ENCODE results near the gene FBXW7. TPM values are rescaled to one million over a fixed set of nuclear protein-coding genes. Genes with fewer than 3 reads are reported as not detected.
A peak's percentile ranks its signal among the peaks of the same experiment; 100 is the strongest.

The FBXW7 gene
- total RNA-seq, 2 donors from 2014 or later: 34.5 to 40.5 TPM

GRCh38 chr4:152534541-152535359 is 1.1 kb downstream of the FBXW7 start:
- WGBS, 2 donors: 0 to 1% methylated on average over 32 to 39 of the region's 45 CpGs
- peaks cover 31% of the 10 kb centered on the region for H3K4me1 ChIP-seq
- ATAC-seq (no peak), DNase-seq (peak; percentile 30 to 47 (median 38))
- H3K27ac ChIP-seq: peak overlapping the region in 3 of 4 donors; percentile 81 to 93 (median 92)
- H3K36me3 ChIP-seq (replicated peaks in 1 of 2; ENCODE audit: insufficient read depth in 1 of 2, low read depth in 2 of 2): no peaks in the 10 kb centered on the region
- H3K4me3 ChIP-seq: peak overlapping the region; percentile 96 to 100
- peak in 2 of 3 donors; percentile 25 to 33 for TF ChIP-seq POLR2A (IDR thresholded peaks at IDR 0.05)
- TF ChIP-seq CTCF (IDR thresholded peaks at IDR 0.05): no peak
- intact Hi-C loops (cut with DNase I): no loop called here
- H3K9me3 ChIP-seq: peaks cover 0 to 6% (median 0%) of the 10 kb centered on the region in 3 donors
- H3K27me3 ChIP-seq: no peaks in the 10 kb centered on the region

GRCh38 chr4:152531479-152531878 is 4.4 kb downstream of the FBXW7 start:
- Histone ChIP-seq H3K27ac (no peak overlapping the region), H3K36me3 (replicated peaks in 1 of 2; ENCODE audit: insufficient read depth in 1 of 2, low read depth in 2 of 2) (no peaks in the 10 kb centered on the region), H3K4me1 (peaks cover 20% of the 10 kb centered on the region), H3K4me3 (no peak overlapping the region), H3K27me3 (no peaks in the 10 kb centered on the region), H3K9me3 (no peaks in the 10 kb centered on the region)
- DNase-seq: no peak
- no peak for TF ChIP-seq CTCF (IDR thresholded peaks at IDR 0.05)
- TF ChIP-seq POLR2A (IDR thresholded peaks at IDR 0.05): no peak
- ATAC-seq: no peak
- intact Hi-C loops (cut with DNase I): no loop called here
- WGBS, 2 donors: 68 to 71% methylated on average over 3 of the region's 3 CpGs

- Histone ChIP-seq H3K9me3 (no peaks in the 10 kb centered on the region), H3K4me1 (peaks cover 20% of the 10 kb centered on the region), H3K27me3 (no peaks in the 10 kb centered on the region), H3K27ac (no peak overlapping the region), H3K36me3 (replicated peaks in 1 of 2; ENCODE audit: insufficient read depth in 1 of 2, low read depth in 2 of 2) (no peaks in the 10 kb centered on the region), H3K4me3 (no peak overlapping the region)
- intact Hi-C loops (cut with DNase I): no loop called here
- TF ChIP-seq CTCF (IDR thresholded peaks at IDR 0.05): no peak
- TF ChIP-seq POLR2A (IDR thresholded peaks at IDR 0.05): no peak
- 89 to 93% methylated on average over 2 of the region's 2 CpGs for WGBS, 2 donors
- no peak for DNase-seq
- no peak for ATAC-seq
These were observed 5.3 kb downstream of the FBXW7 start for GRCh38 chr4:152530600-152530999.

- intact Hi-C loops (cut with DNase I): no loop called here
- no peak for ATAC-seq
- 91 to 95% methylated on average over 8 of the region's 8 CpGs for WGBS, 2 donors
- Histone ChIP-seq H3K4me3 (no peak overlapping the region), H3K36me3 (replicated peaks in 1 of 2; ENCODE audit: insufficient read depth in 1 of 2, low read depth in 2 of 2) (no peaks in the 10 kb centered on the region), H3K27me3 (no peaks in the 10 kb centered on the region), H3K9me3 (no peaks in the 10 kb centered on the region), H3K4me1 (peaks cover 20% of the 10 kb centered on the region), H3K27ac (no peak overlapping the region)
- TF ChIP-seq CTCF (IDR thresholded peaks at IDR 0.05): no peak
- no peak for TF ChIP-seq POLR2A (IDR thresholded peaks at IDR 0.05)
- no peak for DNase-seq
These were observed 6.0 kb downstream of the FBXW7 start for GRCh38 chr4:152529880-152530279.

GRCh38 chr4:152528060-152528459 is 7.8 kb downstream of the FBXW7 start:
- no peak for ATAC-seq
- no peaks in the 10 kb centered on the region for H3K36me3 ChIP-seq (replicated peaks in 1 of 2; ENCODE audit: insufficient read depth in 1 of 2, low read depth in 2 of 2)
- DNase-seq: no peak
- no peak for TF ChIP-seq CTCF (IDR thresholded peaks at IDR 0.05)
- no peak for TF ChIP-seq POLR2A (IDR thresholded peaks at IDR 0.05)
- H3K27ac ChIP-seq: no peak overlapping the region
- H3K4me3 ChIP-seq: no peak overlapping the region
- WGBS, 2 donors: 67 to 83% methylated on average over 2 of the region's 2 CpGs
- intact Hi-C loops (cut with DNase I): no loop called here
- H3K4me1 ChIP-seq: peaks cover 4% of the 10 kb centered on the region
- H3K27me3 ChIP-seq: no peaks in the 10 kb centered on the region
- no peaks in the 10 kb centered on the region for H3K9me3 ChIP-seq

Data from body of pancreas (tissue), 4 donors.